GM18511 (cell line): Measurements from ENCODE around the gene CHMP4B.

Source experiments
- ATAC-seq: cut with Tn5 transposase; IDR thresholded peaks from one replicate; pipeline ENCODE4 v1.9.1; 2021; ENCODE audit warnings: mild to moderate bottlenecking, moderate library complexity; ENCODE audit not compliant: unreplicated experiment

CHMP4B gene

GRCh38 chr20:33890557-33890956, 79.4 kb downstream of the CHMP4B start:
- no peak for ATAC-seq

DNA sequence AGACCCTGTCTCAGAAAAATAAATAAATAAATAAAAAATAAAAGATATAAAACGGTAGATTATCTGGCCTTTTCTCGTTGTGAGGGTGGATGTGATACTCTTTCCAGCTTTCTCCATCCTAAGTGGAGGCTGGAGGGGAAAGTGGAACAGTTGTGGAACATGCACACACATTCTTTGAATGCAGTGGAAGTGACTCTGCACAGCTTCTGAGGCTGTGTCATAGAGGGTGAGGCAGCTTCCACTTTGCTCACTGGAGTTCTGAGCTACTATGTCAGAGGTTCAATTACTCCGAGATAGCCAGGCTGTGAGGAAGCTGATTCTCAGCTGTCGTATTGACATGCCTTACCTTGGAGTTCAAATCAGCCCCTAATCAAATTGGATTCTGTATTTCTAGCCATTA, 82.2 kb downstream of the CHMP4B start:
- no peak for ATAC-seq

- ATAC-seq: no peak
Observed at GRCh38 chr20:33894798-33895197, 83.7 kb downstream of the CHMP4B start.

DNA sequence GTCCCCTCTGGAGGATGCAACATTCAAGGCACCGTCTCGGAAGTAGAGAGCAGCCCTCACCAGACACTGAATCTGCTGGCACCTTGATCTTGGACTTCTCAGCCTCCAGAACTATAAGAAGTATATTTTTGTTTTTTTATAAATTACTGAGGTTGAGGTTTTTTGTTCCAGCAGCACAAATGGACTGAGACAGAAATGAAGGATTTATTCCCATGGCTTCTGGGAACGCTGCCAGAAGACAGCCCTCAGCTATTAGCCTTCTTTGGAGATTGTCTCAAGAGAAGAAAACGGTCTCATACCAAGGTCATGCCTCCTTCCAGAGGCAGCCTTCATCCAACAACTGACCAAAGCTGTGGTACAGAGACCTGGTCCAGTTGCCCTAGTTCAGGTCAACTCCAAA, 85.4 kb downstream of the CHMP4B start:
- no peak for ATAC-seq

GRCh38 chr20:33897313-33897912, 86.3 kb downstream of the CHMP4B start:
- no peak for ATAC-seq

DNA sequence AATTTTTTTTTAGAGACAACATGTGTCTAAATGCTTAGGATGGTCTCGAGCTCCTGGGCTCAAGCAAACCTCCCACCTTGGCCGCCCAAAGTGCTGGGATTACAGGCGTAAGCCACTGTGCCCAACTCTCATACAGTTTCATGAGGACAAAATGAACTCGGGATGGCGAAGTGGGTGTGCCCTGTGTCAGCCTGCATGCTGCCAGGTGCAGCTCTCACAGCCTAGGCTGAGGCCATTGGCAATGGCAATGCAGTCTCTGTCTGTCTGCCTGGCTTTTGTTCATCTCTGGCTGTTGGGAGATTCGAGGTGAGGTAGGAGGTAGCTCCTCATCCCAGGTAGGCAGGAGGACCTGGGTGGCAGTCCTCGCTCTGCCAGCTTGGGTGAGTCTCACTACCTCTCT, 88.0 kb downstream of the CHMP4B start:
- ATAC-seq: no peak

DNA sequence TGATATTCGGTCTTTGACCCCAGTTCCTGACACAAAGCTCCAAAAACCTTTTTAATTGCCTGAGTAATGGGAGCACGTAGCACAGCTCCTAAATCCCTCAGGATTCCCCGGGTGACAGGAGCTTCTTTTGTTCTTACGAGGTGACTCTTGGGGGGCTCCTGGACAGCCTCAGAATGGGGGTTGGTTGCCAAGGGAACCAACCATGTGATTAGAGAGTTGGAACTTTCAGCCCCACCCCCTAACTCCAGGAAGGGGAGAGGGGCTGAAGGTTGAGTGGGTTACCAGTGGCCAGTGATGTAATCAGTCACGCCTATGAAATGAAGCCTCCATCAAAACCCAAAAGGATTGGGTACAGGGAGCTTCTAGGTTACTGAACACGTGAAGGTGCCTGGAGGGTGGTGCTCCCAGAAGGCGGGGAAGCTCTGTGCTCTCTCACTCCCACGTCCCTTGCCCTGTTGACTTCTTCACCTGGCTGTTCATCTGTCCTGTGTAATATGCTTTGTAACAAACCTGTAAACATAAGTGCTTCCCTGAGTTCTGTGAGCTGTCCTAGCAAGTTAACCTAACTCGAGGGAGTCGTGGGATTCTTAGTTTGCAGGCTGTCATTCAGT, 89.5 kb downstream of the CHMP4B start:
- ATAC-seq: no peak

- ATAC-seq: no peak
Observed at GRCh38 chr20:33901132-33901523, 90.0 kb downstream of the CHMP4B start.

DNA sequence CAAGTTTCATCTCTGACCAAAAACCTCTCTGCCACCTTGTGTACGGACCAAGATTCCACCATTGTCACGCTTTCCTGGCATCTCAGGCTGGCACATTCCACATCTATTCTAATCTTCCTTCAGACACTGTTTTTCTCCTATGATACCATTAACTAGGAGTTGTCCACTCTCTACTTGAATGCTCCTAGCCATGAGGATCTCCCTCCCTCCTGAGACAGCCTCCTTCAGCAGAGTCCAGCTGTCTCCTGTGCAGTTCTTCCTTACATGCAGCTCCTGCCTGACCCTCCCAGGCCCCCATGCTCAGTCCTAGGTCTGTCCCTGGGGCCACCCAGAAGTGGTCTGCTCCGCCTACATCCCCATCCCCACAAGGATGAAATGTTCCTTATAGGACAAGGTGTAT, 90.9 kb downstream of the CHMP4B start:
- ATAC-seq: no peak
